Gastroesophageal sphincter (tissue), 4 donors: Measurements from ENCODE around the gene EEF2K. TPM values are rescaled to one million over a fixed set of nuclear protein-coding genes. Genes with fewer than 3 reads are reported as not detected.

Experiments used
- ATAC-seq: fragments of 150-250 bp; one replicate; pipeline ENCODE4 v1.9.1; 2016; ENCODE audit warnings: mild to moderate bottlenecking, moderate library complexity
- H3K27ac ChIP-seq, 4 donors: fragments of 200-600 bp; sonication (generic) in 3 of 4; 1 replicate in 3 of 4; 2 replicates in 1 of 4; pipeline ENCODE4 v1.5.1; 2016 to 2019
- H3K27me3 ChIP-seq: fragments of 200-600 bp; sonication (generic); one replicate; pipeline ENCODE4 v1.5.1; 2019
- H3K36me3 ChIP-seq, 2 donors: fragments of 200-600 bp; sonication (generic); one replicate each; pipeline ENCODE4 v1.5.1; 2019; ENCODE audit warnings: control low read depth in 1 of 2
- H3K4me1 ChIP-seq, 3 donors: fragments of 200-600 bp; sonication (generic); 1 replicate in 2 of 3; 2 replicates in 1 of 3; pipeline ENCODE4 v1.5.1; 2016 to 2019; ENCODE audit warnings: control low read depth in 2 of 3
- H3K4me3 ChIP-seq, 2 donors: fragments of 200-600 bp; sonication (generic); one replicate each; pipeline ENCODE4 v1.5.1; 2019; ENCODE audit warnings: mild to moderate bottlenecking in 1 of 2, moderate library complexity in 1 of 2
- H3K9me3 ChIP-seq, 3 donors: fragments of 200-600 bp; sonication (generic); one replicate each; pipeline ENCODE4 v1.5.1; 2017 to 2019; ENCODE audit warnings: control low read depth in 2 of 3
- EP300 ChIP-seq: sonication (generic); formaldehyde crosslinking; IDR thresholded peaks from one replicate; pipeline ENCODE4 v1.6.1; 2017; ENCODE audit warnings: antibody characterized with exemption, mild to moderate bottlenecking
- POLR2A ChIP-seq, 2 donors: fragments of 450-650 bp; IDR thresholded peaks; one replicate each; pipeline ENCODE4 v1.6.1; 2017; ENCODE audit warnings: antibody characterized with exemption in 2 of 2, mild to moderate bottlenecking in 2 of 2, moderate library complexity in 1 of 2
- POLR2AphosphoS5 ChIP-seq: sonication (generic); formaldehyde crosslinking; IDR thresholded peaks from one replicate; pipeline ENCODE4 v1.6.1; 2017; ENCODE audit warnings: antibody characterized with exemption
- WGBS, 2 donors: methylation state at CpG; one replicate each; pipeline ENCODE4 v1.1.5; 2018; ENCODE audit warnings: low coverage in 1 of 2; 5-methylcytosine and 5-hydroxymethylcytosine counted together
- total RNA-seq, 4 donors: library from RNA; depleted of rRNA; stranded (reverse); fragments of >200 nt; gene quantifications; one replicate each; pipeline ENCODE4 v1.1.0, GENCODE V29; 2016
- TF ChIP-seq, protein P1 (sequence below), 4 experiments: fragments of 200-600 bp in 2 of 4; fragments of 450-650 bp in 2 of 4; sonication (generic) in 1 of 4; IDR thresholded peaks; one replicate each; pipeline ENCODE4 v1.5.1; 2017 to 2019; ENCODE audit warnings: antibody characterized with exemption in 4 of 4, mild to moderate bottlenecking in 2 of 4, moderate library complexity in 2 of 4

The EEF2K gene
- total RNA-seq, 4 donors from 2014 or later = 31.3 to 38.9 (median 34.8) TPM

DNA sequence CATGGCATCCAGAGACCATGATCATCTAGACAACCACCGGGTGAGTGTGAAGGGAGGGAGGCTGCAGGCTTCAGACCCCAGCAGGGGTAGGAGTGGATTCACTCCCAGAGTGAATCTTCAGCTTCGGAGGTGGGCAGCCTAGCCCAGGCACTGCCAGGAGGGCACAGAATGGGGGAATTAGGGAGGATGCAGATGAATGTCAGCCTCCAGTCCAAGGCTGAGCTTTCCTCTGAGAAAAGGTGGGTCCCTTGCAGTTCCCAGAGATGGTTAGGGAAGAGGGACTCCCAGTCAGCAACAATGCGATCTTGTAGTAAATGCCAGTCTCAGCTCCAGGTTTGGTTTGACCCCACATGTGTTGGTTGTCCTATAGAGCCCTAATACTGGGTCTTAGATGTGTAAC lies 54.4 kb downstream of the EEF2K start:
- Histone ChIP-seq H3K4me3 (no peak overlapping the region), H3K27me3 (no peaks in the 10 kb centered on the region), H3K9me3 (peaks cover 0 to 12% (median 0%) of the 10 kb centered on the region in 3 donors), H3K36me3 (peaks cover 0 to 100% of the 10 kb centered on the region in 2 donors), H3K27ac (no peak overlapping the region), H3K4me1 (no peaks in the 10 kb centered on the region)
- TF ChIP-seq, protein P1, sequence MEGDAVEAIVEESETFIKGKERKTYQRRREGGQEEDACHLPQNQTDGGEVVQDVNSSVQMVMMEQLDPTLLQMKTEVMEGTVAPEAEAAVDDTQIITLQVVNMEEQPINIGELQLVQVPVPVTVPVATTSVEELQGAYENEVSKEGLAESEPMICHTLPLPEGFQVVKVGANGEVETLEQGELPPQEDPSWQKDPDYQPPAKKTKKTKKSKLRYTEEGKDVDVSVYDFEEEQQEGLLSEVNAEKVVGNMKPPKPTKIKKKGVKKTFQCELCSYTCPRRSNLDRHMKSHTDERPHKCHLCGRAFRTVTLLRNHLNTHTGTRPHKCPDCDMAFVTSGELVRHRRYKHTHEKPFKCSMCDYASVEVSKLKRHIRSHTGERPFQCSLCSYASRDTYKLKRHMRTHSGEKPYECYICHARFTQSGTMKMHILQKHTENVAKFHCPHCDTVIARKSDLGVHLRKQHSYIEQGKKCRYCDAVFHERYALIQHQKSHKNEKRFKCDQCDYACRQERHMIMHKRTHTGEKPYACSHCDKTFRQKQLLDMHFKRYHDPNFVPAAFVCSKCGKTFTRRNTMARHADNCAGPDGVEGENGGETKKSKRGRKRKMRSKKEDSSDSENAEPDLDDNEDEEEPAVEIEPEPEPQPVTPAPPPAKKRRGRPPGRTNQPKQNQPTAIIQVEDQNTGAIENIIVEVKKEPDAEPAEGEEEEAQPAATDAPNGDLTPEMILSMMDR (IDR thresholded peaks at IDR 0.05) = no peak
- TF ChIP-seq POLR2A (IDR thresholded peaks at IDR 0.05) (no peak), POLR2AphosphoS5 (no peak), EP300 (no peak)
- ATAC-seq = no peak
- WGBS, 2 donors = 93% methylated on average over 2 of the region's 3 CpGs; no CpG with 5 or more reads in 1 of the 2 donors

DNA sequence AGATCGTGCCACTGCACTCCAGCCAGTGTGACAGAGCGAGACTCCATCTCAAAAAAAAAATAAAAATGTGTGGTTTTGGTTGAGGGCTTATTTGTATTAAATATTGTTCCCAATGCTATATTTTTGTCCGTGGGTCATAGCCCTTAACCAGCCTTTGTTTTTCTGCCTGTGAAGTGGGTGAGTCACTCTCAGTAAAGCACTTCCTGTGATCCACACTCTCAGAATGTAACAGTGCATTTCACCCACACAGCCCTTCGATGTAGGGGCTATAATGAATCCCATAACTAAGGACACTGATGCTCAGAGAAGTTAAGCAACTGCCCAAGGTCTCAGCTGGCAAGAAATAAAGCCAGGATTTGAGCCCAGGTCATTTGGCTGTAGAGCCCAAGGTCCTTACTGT lies 56.4 kb downstream of the EEF2K start:
- WGBS, 2 donors = 50 to 92% methylated on average over 2 to 3 of the region's 4 CpGs
- Histone ChIP-seq H3K9me3 (peaks cover 0 to 9% (median 0%) of the 10 kb centered on the region in 3 donors), H3K27me3 (no peaks in the 10 kb centered on the region)

DNA sequence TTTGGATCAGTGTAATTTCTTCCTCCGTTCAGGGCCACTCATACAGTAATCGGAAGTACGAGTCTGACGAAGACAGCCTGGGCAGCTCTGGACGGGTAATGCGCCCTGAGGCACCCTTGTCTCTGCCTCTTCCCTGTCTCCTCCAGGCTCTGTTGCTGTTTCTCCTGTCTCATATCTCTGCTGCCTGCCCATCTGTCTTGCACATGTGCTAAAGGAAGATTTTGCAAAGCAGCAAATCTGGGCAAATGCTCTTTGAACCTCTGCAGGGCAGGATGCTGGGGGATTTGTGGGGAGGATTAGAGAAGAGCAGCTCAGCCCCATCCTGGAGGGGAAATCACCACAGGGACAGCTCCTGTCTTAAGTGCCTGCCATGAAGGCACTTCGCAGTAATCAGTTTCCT lies 58.7 kb downstream of the EEF2K start:
- ATAC-seq = no peak
- Histone ChIP-seq H3K36me3 (peaks cover 0 to 100% of the 10 kb centered on the region in 2 donors), H3K9me3 (no peaks in the 10 kb centered on the region), H3K27me3 (no peaks in the 10 kb centered on the region), H3K4me3 (no peak overlapping the region), H3K4me1 (no peaks in the 10 kb centered on the region), H3K27ac (no peak overlapping the region)
- TF ChIP-seq EP300 (no peak), POLR2AphosphoS5 (no peak), POLR2A (IDR thresholded peaks at IDR 0.05) (no peak)
- TF ChIP-seq, protein P1 (IDR thresholded peaks at IDR 0.05) = no peak
- WGBS, 2 donors = 88 to 100% methylated on average over 2 to 3 of the region's 7 CpGs

More for the DNA sequence above, 56.4 kb downstream of the EEF2K start:
- H3K27ac ChIP-seq = no peak overlapping the region
- ATAC-seq = no peak
- TF ChIP-seq POLR2AphosphoS5 (no peak), POLR2A (IDR thresholded peaks at IDR 0.05) (no peak), EP300 (no peak)
- TF ChIP-seq, protein P1 (IDR thresholded peaks at IDR 0.05) = no peak
- H3K36me3 ChIP-seq = peaks cover 0 to 100% of the 10 kb centered on the region in 2 donors
- no peaks in the 10 kb centered on the region for H3K4me1 ChIP-seq
- H3K4me3 ChIP-seq = no peak overlapping the region

DNA sequence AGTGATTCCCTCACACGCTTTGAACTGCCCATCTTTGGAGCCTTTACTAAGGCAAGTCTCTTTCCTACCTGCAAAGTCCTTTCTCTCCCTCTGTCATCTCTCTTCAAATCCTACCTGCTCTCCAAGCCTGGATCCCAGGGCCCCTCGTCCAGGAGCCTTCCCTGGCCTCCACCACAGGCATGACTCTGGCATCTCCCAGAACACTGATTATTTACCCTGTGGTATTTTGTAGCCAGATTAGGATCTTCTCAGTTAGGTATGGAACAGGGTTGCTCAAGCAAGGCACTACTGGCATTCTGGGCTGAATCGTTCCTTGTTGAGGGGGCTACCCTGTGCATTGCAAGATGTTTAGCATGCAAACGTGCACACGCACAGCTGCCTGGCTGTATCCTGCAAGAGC lies 59.3 kb downstream of the EEF2K start:
- 78 to 81% methylated on average over 2 to 4 of the region's 5 CpGs for WGBS, 2 donors

DNA sequence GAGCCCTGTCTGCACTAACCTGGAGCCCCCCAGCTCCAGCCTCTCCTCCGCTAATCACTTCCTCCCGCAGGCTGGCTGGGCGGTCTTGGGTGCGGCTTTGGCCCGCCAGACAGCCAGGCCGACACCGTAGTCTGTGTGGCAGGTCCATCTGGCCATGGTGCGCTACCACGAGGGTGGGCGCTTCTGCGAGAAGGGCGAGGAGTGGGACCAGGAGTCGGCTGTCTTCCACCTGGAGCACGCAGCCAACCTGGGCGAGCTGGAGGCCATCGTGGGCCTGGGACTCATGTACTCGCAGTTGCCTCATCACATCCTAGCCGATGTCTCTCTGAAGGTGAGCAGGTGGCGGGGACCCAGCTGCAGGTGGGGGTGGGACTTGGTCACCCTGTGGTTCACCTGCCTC lies 60.5 kb downstream of the EEF2K start:
- WGBS, 2 donors = 87% methylated on average over 3 of the region's 19 CpGs; no CpG with 5 or more reads in 1 of the 2 donors
- ATAC-seq = no peak

More for the DNA sequence above, 59.3 kb downstream of the EEF2K start:
- Histone ChIP-seq H3K9me3 (no peaks in the 10 kb centered on the region), H3K27me3 (no peaks in the 10 kb centered on the region), H3K36me3 (peaks cover 0 to 100% of the 10 kb centered on the region in 2 donors), H3K4me3 (no peak overlapping the region), H3K4me1 (no peaks in the 10 kb centered on the region), H3K27ac (no peak overlapping the region)
- no peak for ATAC-seq
- TF ChIP-seq, protein P1 (IDR thresholded peaks at IDR 0.05) = no peak
- TF ChIP-seq POLR2AphosphoS5 (no peak), POLR2A (IDR thresholded peaks at IDR 0.05) (no peak), EP300 (no peak)

More for the DNA sequence above, 60.5 kb downstream of the EEF2K start:
- H3K36me3 ChIP-seq = peaks cover 0 to 100% of the 10 kb centered on the region in 2 donors
- no peaks in the 10 kb centered on the region for H3K9me3 ChIP-seq
- H3K4me3 ChIP-seq = no peak overlapping the region
- no peaks in the 10 kb centered on the region for H3K4me1 ChIP-seq
- no peak overlapping the region for H3K27ac ChIP-seq
- TF ChIP-seq POLR2AphosphoS5 (no peak), POLR2A (IDR thresholded peaks at IDR 0.05) (no peak)
- TF ChIP-seq, protein P1 (IDR thresholded peaks at IDR 0.05) = no peak
- H3K27me3 ChIP-seq = no peaks in the 10 kb centered on the region
